SK-N-SH treated with all-trans-retinoic acid at 6 μM for 48 hours (cell line): ENCODE results near the gene FGF3.

ENCODE experiments used
- ARNTL ChIP-seq: fragments of 450-650 bp; formaldehyde crosslinking; IDR thresholded peaks from 2 replicates; pipeline ENCODE4 v1.5.0; 2020; ENCODE audit warnings: low read depth, mild to moderate bottlenecking, moderate library complexity, borderline replicate concordance
- CSDC2 ChIP-seq: fragments of 250-450 bp; sonication (Bioruptor Pico); IDR thresholded peaks from 2 replicates; pipeline ENCODE4 v1.5.0; 2020; ENCODE audit warnings: mild to moderate bottlenecking, moderate library complexity
- ESRRG ChIP-seq: fragments of 250-450 bp; sonication (Bioruptor Pico); IDR thresholded peaks from 2 replicates; pipeline ENCODE4 v1.6.1; 2021; ENCODE audit warnings: mild to moderate bottlenecking
- OSR1 ChIP-seq: fragments of 250-450 bp; sonication (Bioruptor Pico); IDR thresholded peaks from 2 replicates; pipeline ENCODE4 v1.8.0; 2022; ENCODE audit warnings: moderate library complexity, mild to moderate bottlenecking, inconsistent platforms
- PATZ1 ChIP-seq: fragments of 250-450 bp; sonication (Bioruptor Pico); IDR thresholded peaks from 2 replicates; pipeline ENCODE4 v1.8.0; 2020; ENCODE audit warnings: mild to moderate bottlenecking, moderate library complexity, borderline replicate concordance
- POU6F1 ChIP-seq: fragments of 250-450 bp; sonication (Bioruptor Pico); IDR thresholded peaks from 2 replicates; pipeline ENCODE4 v1.8.0; 2021; ENCODE audit warnings: low read depth, mild to moderate bottlenecking, moderate library complexity, borderline replicate concordance
- PPARA ChIP-seq: fragments of 250-450 bp; sonication (Bioruptor Pico); IDR thresholded peaks from 2 replicates; pipeline ENCODE4 v1.5.0; 2020; ENCODE audit warnings: mild to moderate bottlenecking, borderline replicate concordance
- RARB ChIP-seq: fragments of 250-450 bp; sonication (Bioruptor Pico); IDR thresholded peaks from 2 replicates; pipeline ENCODE4 v1.8.0; 2021; ENCODE audit warnings: mild to moderate bottlenecking, moderate library complexity
- TOX ChIP-seq: fragments of 250-450 bp; sonication (Bioruptor Pico); IDR thresholded peaks from 2 replicates; pipeline ENCODE4 v1.8.0; 2021; ENCODE audit warnings: mild to moderate bottlenecking, moderate library complexity, borderline replicate concordance
- TSHZ2 ChIP-seq: fragments of 250-450 bp; sonication (Bioruptor Pico); IDR thresholded peaks from 2 replicates; pipeline ENCODE4 v1.5.0; 2020; ENCODE audit warnings: mild to moderate bottlenecking, moderate library complexity
- ZFP3 ChIP-seq: fragments of 250-450 bp; sonication (Bioruptor Pico); IDR thresholded peaks from 2 replicates; pipeline ENCODE4 v1.5.0; 2020; ENCODE audit warnings: mild to moderate bottlenecking, moderate library complexity
- ZFP30 ChIP-seq: fragments of 450-650 bp; formaldehyde crosslinking; IDR thresholded peaks from 2 replicates; pipeline ENCODE4 v1.5.0; 2022; ENCODE audit warnings: mild to moderate bottlenecking, moderate library complexity
- ZNF70 ChIP-seq: fragments of 450-650 bp; formaldehyde crosslinking; IDR thresholded peaks from 2 replicates; pipeline ENCODE4 v1.5.0; 2020; ENCODE audit warnings: mild to moderate bottlenecking, moderate library complexity

GRCh38 chr11:69819541-69820070 lies 390 bp upstream of the FGF3 start:
- TF ChIP-seq OSR1 (CRISPR knock-in tag) (no peak), ARNTL (CRISPR knock-in tag) (no peak), ESRRG (CRISPR knock-in tag) (no peak), ZFP3 (no peak), PPARA (CRISPR knock-in tag) (no peak), TOX (CRISPR knock-in tag) (no peak), ZFP30 (CRISPR knock-in tag) (no peak), POU6F1 (CRISPR knock-in tag) (no peak), ZNF70 (CRISPR knock-in tag) (no peak), RARB (CRISPR knock-in tag) (no peak), TSHZ2 (CRISPR knock-in tag) (no peak), CSDC2 (CRISPR knock-in tag) (no peak), PATZ1 (CRISPR knock-in tag) (no peak)
